GM06990 (cell line): Measurements from ENCODE around the gene CEACAM19.

Experiments
- DNase-seq: peaks from one replicate; pipeline ENCODE4 v3.0.0-alpha.2; 2011; ENCODE audit not compliant: insufficient read length; ENCODE audit errors: extremely low read depth
- H3K27me3 ChIP-seq: replicated peaks from 2 replicates; pipeline ENCODE4 v1.6.0; 2011; ENCODE audit warnings: low read length; ENCODE audit not compliant: control insufficient read depth, insufficient read depth
- H3K36me3 ChIP-seq: 2 replicates; pipeline ENCODE4 v1.5.1; 2011; ENCODE audit warnings: low read length; ENCODE audit not compliant: control insufficient read depth, insufficient read depth
- H3K4me3 ChIP-seq: replicated peaks from 2 replicates; pipeline ENCODE4 v1.5.1; 2011; ENCODE audit warnings: low read depth, mild to moderate bottlenecking, control low read depth, low read length
- CTCF ChIP-seq: IDR thresholded peaks from 2 replicates; pipeline ENCODE4 v1.5.1; 2011; ENCODE audit warnings: low read length, control low read depth, mild to moderate bottlenecking, inconsistent platforms; ENCODE audit not compliant: insufficient read depth, poor library complexity, severe bottlenecking

Gene CEACAM19

GRCh38 chr19:44643605-44644401 is 27.5 kb upstream of the CEACAM19 start, which contains the start of gene PVR:
Gene PVR (plus strand): TSS chr19:44643910. CDS start chr19:44644097, 187 bp downstream.
- peak within 1 kb of the TSS; percentile 62 for H3K4me3 ChIP-seq
- TF ChIP-seq CTCF, result no peak
- no peaks in the 10 kb centered on the region for H3K36me3 ChIP-seq
- no peaks in the 10 kb centered on the region; the same call in 1 of the 2 replicates for H3K27me3 ChIP-seq
- peak; percentile 41 for DNase-seq

DNA sequence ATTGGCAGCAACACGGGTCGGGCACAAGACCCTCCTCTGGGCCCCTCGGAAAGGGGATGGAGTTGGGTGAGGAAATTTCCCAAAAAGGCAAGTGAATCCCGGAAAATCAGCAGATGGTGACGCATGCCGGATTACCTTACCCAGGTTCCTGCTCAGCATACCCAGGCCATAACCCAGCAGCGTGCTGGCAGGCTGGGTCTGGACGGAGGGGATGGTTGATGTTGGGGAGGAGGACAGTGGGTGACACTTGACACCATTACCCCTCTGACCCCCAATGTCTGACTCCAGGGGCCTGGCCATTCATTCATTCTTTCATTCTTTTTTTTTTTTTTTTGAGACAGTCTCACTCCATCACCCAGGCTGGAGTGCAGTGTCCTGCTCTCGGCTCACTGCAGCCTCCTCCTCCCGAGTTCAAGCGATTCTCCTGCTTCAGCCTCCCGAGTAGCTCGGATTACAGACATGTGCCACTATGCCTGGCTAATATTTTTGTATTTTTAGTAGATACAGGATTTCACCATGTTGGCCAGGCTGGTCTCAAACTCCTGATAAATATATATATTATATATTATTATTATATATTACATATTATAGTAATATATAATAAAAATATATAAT is 26.8 kb upstream of the CEACAM19 start:
- H3K27me3 ChIP-seq, result no peaks in the 10 kb centered on the region; the same call in 1 of the 2 replicates
- H3K4me3 ChIP-seq, result peak overlapping the region; percentile 62
- no peaks in the 10 kb centered on the region for H3K36me3 ChIP-seq
- no peak for DNase-seq
- no peak for TF ChIP-seq CTCF

- DNase-seq, result no peak
- H3K4me3 ChIP-seq, result no peak overlapping the region
- TF ChIP-seq CTCF, result no peak
- no peaks in the 10 kb centered on the region; the same call in 1 of the 2 replicates for H3K36me3 ChIP-seq
- no peaks in the 10 kb centered on the region; the same call in 1 of the 2 replicates for H3K27me3 ChIP-seq
Measured at GRCh38 chr19:44645407-44646048, 25.8 kb upstream of the CEACAM19 start.

GRCh38 chr19:44646049-44646416 is 25.2 kb upstream of the CEACAM19 start:
- no peak overlapping the region for H3K4me3 ChIP-seq
- H3K27me3 ChIP-seq, result no peaks in the 10 kb centered on the region; the same call in 1 of the 2 replicates
- H3K36me3 ChIP-seq, result no peaks in the 10 kb centered on the region; the same call in 1 of the 2 replicates
- DNase-seq, result no peak
- TF ChIP-seq CTCF, result no peak

- Histone ChIP-seq H3K36me3 (no peaks in the 10 kb centered on the region; the same call in 1 of the 2 replicates), H3K27me3 (no peaks in the 10 kb centered on the region; the same call in 1 of the 2 replicates), H3K4me3 (no peak overlapping the region)
- no peak for DNase-seq
- TF ChIP-seq CTCF, result no peak
Measured at GRCh38 chr19:44647144-44647543, 24.1 kb upstream of the CEACAM19 start.
